NB4 (cell line): Measurements from ENCODE around the gene FNDC1.

Experiments used
- DNase-seq: peaks from one replicate; pipeline ENCODE4 v3.0.0; 2010; ENCODE audit warnings: low read depth
- H3K4me3 ChIP-seq: one replicate; pipeline ENCODE4 v1.5.1; 2011; ENCODE audit warnings: mild to moderate bottlenecking, low read depth, low read length, moderate library complexity
- CTCF ChIP-seq: IDR thresholded peaks from one replicate; pipeline ENCODE4 v1.5.1; 2012; ENCODE audit warnings: low read depth, low read length
- MYC ChIP-seq: IDR thresholded peaks from 2 replicates; pipeline ENCODE4 v1.6.1; 2011; ENCODE audit warnings: low read depth, low read length
- POLR2A ChIP-seq: IDR thresholded peaks from 2 replicates; pipeline ENCODE4 v1.6.1; 2011; ENCODE audit warnings: mild to moderate bottlenecking; ENCODE audit not compliant: insufficient read length; ENCODE audit errors: extremely low read depth
- TF ChIP-seq, protein P1 (sequence below): IDR thresholded peaks from 2 replicates; pipeline ENCODE4 v1.6.1; 2011; ENCODE audit warnings: low read depth, low read length

FNDC1 gene

DNA sequence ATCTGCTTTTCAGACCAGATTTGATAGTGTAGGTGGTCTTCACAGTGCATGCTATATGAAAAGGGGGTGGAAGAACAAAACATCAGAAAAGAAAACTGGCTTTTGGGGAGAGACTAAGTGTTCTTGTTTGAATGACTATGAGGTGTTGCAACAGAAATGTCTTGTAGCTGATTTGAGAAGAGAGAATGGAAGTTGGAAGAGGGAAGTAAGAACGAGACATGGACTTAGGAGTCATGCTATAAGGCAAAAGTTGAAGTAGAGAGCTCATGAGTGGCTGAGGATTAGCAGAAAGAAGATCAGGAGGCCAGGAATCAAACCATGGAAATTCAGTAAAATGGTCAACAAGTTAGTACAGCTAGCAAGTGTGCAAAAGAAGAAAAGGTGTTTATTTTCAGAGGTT is 32.1 kb downstream of the FNDC1 start:
- no peak for DNase-seq
- H3K4me3 ChIP-seq = no peak overlapping the region
- no peak for TF ChIP-seq POLR2A
- TF ChIP-seq MYC = no peak
- no peak for TF ChIP-seq CTCF
- TF ChIP-seq, protein P1, sequence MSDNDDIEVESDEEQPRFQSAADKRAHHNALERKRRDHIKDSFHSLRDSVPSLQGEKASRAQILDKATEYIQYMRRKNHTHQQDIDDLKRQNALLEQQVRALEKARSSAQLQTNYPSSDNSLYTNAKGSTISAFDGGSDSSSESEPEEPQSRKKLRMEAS = no peak

GRCh38 chr6:159203304-159204005 is 34.3 kb downstream of the FNDC1 start:
- H3K4me3 ChIP-seq = no peak overlapping the region
- TF ChIP-seq POLR2A = no peak
- no peak for TF ChIP-seq MYC
- TF ChIP-seq, protein P1 = no peak
- TF ChIP-seq CTCF = no peak
- DNase-seq = no peak

GRCh38 chr6:159204605-159205004 is 35.4 kb downstream of the FNDC1 start:
- no peak for DNase-seq
- TF ChIP-seq POLR2A (no peak), CTCF (no peak), MYC (no peak)
- TF ChIP-seq, protein P1 = no peak
- no peak overlapping the region for H3K4me3 ChIP-seq

DNA sequence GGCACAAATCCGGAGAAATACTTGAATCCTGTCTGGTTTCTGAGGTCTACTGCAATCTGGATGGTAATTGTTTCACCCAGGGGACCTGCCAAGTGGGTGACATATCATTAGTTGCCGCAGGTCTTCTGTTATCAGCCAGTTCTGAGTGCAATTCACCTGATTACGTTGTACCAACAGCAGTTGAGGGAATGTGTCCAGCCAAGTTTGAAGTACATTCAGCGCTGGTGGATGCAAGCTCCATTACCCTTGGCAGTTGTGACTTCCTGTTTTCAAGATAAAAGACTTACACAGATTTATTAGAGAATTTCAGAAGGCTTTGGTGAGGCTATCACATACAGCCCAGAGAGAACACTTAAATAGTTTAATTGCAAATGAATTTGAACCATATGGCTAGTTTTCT is 42.8 kb downstream of the FNDC1 start:
- no peak for DNase-seq
- H3K4me3 ChIP-seq = no peak overlapping the region
- TF ChIP-seq CTCF (no peak), POLR2A (no peak), MYC (no peak)
- TF ChIP-seq, protein P1 = no peak

DNA sequence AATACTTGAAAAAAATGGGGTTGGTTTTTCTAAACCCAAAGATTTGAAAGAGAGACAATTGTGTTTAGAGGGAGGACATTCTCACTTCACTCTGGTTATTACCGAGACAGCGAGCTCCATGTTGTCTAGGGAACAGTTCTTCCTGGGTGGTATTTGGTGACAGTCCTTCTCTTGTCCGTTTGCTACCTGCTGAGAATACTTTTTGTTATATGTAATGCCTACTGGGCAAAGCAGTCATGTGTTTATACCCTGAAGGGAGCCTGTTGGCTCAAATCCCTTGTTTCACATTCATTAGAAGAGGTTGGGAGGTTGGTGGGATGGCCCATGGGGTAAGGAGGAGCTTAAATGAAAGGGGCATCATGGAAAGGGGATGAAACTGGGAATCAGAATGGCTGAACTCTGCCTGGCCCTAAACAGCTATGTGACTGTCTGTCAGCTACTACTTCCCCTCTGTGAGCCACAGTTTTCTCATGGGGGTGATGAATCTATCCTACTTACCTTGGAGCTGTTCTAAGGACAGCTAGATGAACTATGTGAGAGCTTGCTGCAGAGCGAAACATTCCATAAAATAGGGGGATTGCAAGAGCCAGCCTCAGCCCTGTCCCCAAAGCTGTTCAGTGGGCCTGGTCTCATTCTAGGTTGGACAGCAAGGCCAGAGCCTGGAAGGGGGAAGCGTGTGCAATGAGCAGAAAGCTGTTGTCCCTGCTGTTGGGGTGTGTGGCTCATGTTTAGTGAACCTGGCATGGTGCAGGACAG is 43.5 kb downstream of the FNDC1 start:
- no peak for DNase-seq
- TF ChIP-seq, protein P1 = no peak
- TF ChIP-seq CTCF = no peak
- no peak for TF ChIP-seq MYC
- no peak for TF ChIP-seq POLR2A
- H3K4me3 ChIP-seq = no peak overlapping the region

DNA sequence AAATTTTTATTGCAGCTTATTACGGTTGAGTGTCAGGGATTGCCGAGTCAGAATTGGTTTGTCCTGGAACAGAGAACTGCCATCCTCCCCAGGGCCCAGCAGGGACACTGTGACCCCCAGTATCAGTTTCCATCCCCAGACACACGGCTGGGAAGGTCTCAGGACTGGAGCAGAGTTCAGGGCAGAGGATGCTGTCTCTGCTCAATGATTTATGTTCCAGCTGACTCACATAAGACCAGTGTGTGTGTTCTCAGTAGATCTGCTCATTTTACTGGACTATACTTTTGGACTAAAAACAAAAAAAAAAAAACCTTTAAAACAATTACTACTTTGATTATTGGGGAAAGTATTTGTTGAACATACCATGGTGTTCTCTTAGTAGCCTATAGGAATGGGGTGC is 44.2 kb downstream of the FNDC1 start:
- H3K4me3 ChIP-seq = no peak overlapping the region

More for the DNA sequence above, 44.2 kb downstream of the FNDC1 start:
- no peak for DNase-seq
- TF ChIP-seq POLR2A = no peak
- TF ChIP-seq CTCF = no peak
- TF ChIP-seq, protein P1 = no peak
- no peak for TF ChIP-seq MYC
